GM19467 (cell line): ENCODE measurements around the gene CHST9.
"Not testable (repeated sequence)": the region's sequence is repeated elsewhere in the genome, so short reads cannot be mapped to it uniquely, and the experiment has no call there.

Source experiments
- ATAC-seq: cut with Tn5 transposase; IDR thresholded peaks from one replicate; pipeline ENCODE4 v1.9.1; 2021; ENCODE audit warnings: mild to moderate bottlenecking, moderate library complexity; ENCODE audit not compliant: unreplicated experiment

CHST9 gene

GRCh38 chr18:27009293-27009692 lies 175.8 kb downstream of the CHST9 start:
- no peak for ATAC-seq

GRCh38 chr18:27008575-27008974 lies 176.5 kb downstream of the CHST9 start:
- ATAC-seq, result no peak

- ATAC-seq, result no peak
Observed at GRCh38 chr18:27007880-27008279, 177.2 kb downstream of the CHST9 start.

DNA sequence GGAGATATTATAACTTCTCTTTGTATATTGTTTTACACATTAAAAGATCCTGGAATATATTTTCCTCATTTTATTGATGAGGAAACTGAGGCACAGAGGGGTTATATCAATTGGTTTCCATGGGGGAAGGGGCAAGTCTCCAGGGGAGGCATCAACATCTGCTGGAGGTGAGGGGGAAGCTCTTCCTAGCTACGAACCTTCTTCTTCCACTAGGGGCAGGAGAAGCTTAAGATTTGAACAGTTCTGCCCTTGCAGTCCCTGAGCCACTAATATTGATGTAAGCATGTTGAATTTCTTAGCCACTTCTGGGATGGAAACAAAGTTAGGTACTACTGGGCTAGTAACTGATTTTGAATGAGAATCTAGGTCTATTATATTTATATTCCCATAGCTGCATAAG lies 179.5 kb downstream of the CHST9 start:
- ATAC-seq, result no peak

- ATAC-seq, result no peak
Observed at GRCh38 chr18:27004056-27004829, 180.9 kb downstream of the CHST9 start.

DNA sequence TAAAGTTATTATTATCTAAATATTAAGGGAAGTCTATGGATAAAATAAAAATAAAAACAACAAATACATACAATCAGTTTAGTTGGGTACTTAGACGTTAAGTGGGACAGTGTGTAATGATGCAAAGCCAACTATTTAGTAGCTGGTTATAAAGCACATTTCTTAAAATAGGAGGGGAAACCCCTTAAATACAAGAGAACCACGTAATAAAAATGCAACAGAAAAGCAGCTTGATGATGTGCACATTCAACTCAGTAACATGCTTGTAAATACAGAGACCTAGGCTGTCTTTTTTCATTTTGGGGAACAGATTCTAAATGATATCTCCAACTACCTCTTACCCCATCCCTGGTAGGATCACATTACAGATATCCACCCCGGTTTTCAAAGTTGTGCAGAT lies 185.3 kb downstream of the CHST9 start:
- ATAC-seq, result no peak

DNA sequence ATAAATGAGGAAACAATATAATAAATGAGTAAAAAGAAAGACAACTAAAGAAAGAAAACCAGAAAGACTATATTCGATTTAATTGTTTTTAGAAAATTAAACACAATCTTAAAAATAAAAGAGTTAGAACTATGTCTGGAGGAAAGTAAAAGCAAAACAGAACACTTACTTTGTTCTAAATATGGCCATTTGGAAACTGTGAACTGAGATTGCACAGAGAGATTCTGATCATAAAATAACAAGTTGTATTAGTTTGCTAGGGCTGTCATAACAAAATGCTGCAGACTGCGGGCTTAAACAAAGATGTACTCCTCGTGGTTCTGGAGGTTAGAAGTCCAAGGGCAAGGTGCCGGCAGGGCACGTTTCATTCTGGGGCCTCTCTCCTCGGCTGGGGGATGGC lies 191.5 kb downstream of the CHST9 start:
- no peak for ATAC-seq

DNA sequence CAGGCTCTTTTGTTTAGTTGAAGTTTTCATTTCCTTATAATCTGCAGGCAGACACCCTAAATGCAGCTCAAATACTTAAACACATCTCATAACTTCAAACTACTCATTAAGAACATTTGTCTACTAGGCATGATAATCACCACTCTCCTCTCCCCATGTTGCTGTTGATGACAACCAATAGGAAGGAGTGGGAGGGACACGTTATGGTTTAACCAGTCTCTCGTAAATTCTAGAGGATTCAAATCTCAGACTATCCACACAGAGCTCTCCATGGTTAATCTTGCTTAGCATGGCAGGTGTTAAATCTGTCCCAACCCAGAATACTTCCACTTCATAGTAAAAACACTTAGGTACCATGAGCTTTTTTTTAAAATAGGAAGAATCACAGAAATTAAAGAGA lies 192.2 kb downstream of the CHST9 start:
- no peak for ATAC-seq

- no peak for ATAC-seq
Observed at GRCh38 chr18:26989842-26990241, 195.3 kb downstream of the CHST9 start.

GRCh38 chr18:26981360-26982082 lies 203.6 kb downstream of the CHST9 start:
- no peak for ATAC-seq

DNA sequence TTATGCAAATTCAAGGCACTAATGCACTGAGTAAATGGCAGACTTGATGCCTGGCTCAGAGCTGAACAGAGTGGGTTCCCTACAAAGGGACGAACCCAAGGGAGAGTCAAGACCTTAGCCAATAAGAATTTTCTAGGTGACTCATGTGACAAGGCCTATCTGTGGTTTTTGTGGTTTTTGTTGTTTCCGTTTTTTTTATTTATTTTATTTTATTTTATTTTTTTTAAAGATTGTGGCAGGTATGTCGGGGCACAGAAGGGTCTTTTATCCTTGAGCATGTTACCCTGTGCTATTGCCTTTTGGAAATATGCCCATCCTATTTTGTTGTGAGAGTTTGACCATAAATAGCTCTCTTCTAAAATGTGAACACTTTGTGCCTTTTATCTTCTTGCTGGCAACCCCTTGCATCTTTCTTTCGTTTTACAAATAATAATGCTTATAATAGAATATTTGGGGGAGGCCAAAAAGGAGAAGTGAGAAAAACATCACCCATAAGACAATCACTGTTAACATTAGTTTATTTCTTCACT lies 206.2 kb downstream of the CHST9 start:
- peak; percentile 98 for ATAC-seq

DNA sequence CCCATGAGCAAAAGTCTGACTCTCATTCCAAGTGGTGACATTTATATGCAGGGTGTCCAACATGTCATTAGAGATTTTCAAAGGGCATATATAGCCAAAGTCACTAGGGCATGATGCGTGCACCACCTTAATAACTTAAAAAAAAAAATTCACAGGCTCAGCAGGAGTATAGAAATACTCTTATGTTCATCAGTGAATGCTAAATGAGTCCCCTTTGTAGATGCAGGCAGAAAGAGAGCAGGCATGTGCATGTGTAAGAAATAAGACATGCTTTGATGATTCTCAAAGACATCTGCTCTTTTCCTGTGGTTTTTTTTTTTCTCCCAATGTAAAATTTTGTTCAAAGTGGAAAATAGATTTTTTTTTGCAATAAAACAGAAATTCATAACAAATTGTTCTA lies 207.3 kb downstream of the CHST9 start:
- no peak for ATAC-seq

DNA sequence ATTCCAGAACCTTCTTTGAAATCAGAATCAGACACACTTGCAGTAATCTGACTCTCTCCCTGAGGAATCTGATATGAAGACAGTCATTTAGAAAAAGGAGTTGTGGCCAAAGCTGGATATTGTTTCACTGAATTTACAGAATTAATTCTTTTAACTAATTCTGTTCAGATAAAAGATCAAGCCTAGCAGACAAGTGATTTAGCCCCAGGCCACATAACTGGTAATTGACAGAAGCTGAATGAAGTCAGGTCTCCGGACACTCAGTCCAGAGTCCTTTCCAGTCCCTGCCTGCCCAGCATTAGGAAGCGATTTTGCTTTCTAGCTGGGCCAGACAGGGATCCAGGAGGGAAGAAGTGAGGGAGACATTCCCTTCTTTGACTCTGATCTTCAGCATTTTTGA lies 208.9 kb downstream of the CHST9 start:
- no peak for ATAC-seq

DNA sequence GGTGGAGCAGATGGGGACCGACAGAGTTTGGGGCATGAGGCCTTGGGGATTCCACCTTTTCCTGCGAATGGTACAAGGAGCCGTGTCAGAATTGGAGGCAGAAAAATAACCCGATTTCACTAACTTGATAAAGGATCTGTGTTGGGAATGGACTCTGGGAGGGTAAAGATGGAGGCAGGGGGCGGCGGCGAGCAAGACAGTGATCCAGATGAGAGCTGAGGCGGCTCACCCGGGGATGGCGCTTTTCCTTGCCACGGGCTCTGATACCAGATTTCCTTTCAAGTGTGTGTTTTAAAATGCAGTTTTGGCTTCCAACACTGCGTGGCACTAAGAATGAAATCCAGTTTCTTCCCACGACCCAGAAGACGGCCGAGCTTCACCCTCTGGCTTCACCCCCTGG lies 212.6 kb downstream of the CHST9 start:
- not testable (repeated sequence) for ATAC-seq

DNA sequence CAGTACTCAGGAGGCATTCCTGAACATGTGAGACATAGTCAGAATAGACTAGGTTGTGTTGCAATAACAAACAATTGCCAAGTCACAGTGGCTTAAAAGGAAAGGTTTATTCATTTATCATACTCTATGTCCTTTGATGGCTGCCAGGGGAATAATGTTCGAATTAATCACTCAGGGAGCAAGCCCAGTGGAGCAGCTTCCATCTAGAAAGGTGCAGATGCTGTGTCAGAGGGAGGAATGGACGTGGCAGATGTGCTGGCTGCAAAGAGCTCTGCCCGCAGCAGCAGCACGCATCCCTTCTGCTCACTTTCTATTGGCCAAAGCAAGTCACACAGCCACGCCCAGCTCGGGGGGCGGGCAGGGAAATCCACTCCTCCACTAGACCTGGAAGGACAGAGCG lies 213.7 kb downstream of the CHST9 start:
- ATAC-seq, result no peak

- ATAC-seq, result no peak
Observed at GRCh38 chr18:26970637-26971036, 214.5 kb downstream of the CHST9 start.

GRCh38 chr18:26965206-26965605 lies 219.9 kb downstream of the CHST9 start:
- no peak for ATAC-seq

- ATAC-seq, result no peak
Observed at GRCh38 chr18:26963292-26963691, 221.8 kb downstream of the CHST9 start.

DNA sequence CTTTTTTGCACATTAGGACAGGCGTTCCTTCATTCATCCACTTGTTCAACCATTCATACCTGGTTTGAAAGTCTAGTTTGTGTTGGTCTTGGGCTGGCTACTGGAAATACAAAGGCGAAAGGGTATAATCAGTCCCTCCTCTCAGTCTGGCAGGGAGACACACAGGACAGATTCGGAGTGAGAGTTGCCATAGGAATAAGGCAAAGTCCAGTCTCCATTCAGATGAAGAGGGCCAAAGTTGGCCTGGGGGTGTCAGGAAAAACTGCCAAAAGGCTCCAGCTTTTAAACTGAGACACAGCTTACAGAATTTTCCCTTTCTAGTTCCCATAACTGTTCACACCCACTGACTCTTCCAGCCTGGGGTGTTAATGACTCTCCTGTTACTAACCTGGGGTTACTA lies 223.3 kb downstream of the CHST9 start:
- no peak for ATAC-seq

GRCh38 chr18:26960911-26961310 lies 224.2 kb downstream of the CHST9 start:
- ATAC-seq, result no peak

DNA sequence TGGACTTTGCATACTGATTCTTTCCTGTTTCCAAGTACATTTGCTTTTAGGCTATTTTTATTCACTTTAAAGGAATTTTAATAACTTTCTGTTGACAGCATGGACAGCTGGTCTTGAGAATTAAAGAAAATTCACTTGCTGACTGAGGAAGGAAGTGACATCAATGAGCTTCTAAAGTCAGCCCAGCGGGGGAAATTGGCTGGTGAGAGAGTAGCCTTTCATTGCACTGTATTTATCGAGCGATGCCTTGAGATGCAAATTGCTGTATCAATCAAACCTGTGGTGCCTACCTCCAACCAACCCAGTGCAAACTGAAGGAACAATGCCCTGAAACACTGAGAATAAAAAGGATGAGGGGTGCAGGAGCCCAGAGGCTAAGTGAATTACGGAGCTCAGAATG lies 228.2 kb downstream of the CHST9 start:
- ATAC-seq, result no peak

- no peak for ATAC-seq
Observed at GRCh38 chr18:26948703-26949102, 236.4 kb downstream of the CHST9 start.
